SU-DHL-6 (cell line): ENCODE measurements around the gene ELAVL1.

Experiments
- H2AFZ ChIP-seq: fragments of 200-600 bp; sonication (generic); 2 replicates; pipeline ENCODE4 v1.6.1; 2014; ENCODE audit warnings: low read depth, mild to moderate bottlenecking, moderate library complexity, mixed read lengths, antibody characterized with exemption, low read length; ENCODE audit not compliant: severe bottlenecking
- H3F3A ChIP-seq: fragments of 200-600 bp; shearing (Covaris generic); 2 replicates; pipeline ENCODE4 v1.6.0; 2016; ENCODE audit warnings: antibody characterized with exemption, mild to moderate bottlenecking; ENCODE audit not compliant: insufficient read depth
- H3K27ac ChIP-seq: fragments of 200-600 bp; sonication (generic); 2 replicates; pipeline ENCODE4 v1.5.1; 2016; ENCODE audit warnings: low read depth, mild to moderate bottlenecking, low read length, moderate library complexity, mixed read lengths
- H3K27me3 ChIP-seq: fragments of 200-600 bp; sonication (generic), shearing (Covaris generic); 2 replicates; pipeline ENCODE4 v1.6.0; 2014; ENCODE audit warnings: mild to moderate bottlenecking, low read length
- H3K36me3 ChIP-seq: fragments of 200-600 bp; sonication (generic); 2 replicates; pipeline ENCODE4 v1.6.1; 2014; ENCODE audit warnings: mild to moderate bottlenecking, low read length, mixed read lengths
- H3K4me2 ChIP-seq: fragments of 300-600, 200-600 bp; shearing (Covaris generic), sonication (generic); 2 replicates; pipeline ENCODE4 v1.6.0; 2014; ENCODE audit warnings: low read length, low read depth, mild to moderate bottlenecking; ENCODE audit not compliant: poor library complexity, severe bottlenecking
- H3K4me3 ChIP-seq: fragments of 200-600 bp; sonication (generic); 2 replicates; pipeline ENCODE4 v1.5.1; 2014; ENCODE audit warnings: antibody characterized with exemption, low read length, mild to moderate bottlenecking, mixed read lengths; ENCODE audit not compliant: insufficient read depth, poor library complexity, severe bottlenecking
- H3K79me2 ChIP-seq: fragments of 200-600 bp; sonication (generic); 2 replicates; pipeline ENCODE4 v1.6.1; 2014; ENCODE audit warnings: mild to moderate bottlenecking, low read length, moderate library complexity; ENCODE audit not compliant: insufficient read depth
- H3K9ac ChIP-seq: fragments of 200-600 bp; sonication (generic); 2 replicates; pipeline ENCODE4 v1.7.0; 2014; ENCODE audit warnings: mild to moderate bottlenecking, low read length
- H3K9me2 ChIP-seq: fragments of 200-600 bp; sonication (generic); replicated peaks from 2 replicates; pipeline ENCODE4 v1.6.1; 2014; ENCODE audit warnings: low read length; ENCODE audit not compliant: insufficient read depth
- H3K9me3 ChIP-seq: fragments of 200-600 bp; sonication (generic); 2 replicates; pipeline ENCODE4 v1.6.1; 2014; ENCODE audit warnings: low read length, mixed read lengths; ENCODE audit not compliant: insufficient read depth
- H4K20me1 ChIP-seq: fragments of 200-600 bp; sonication (generic); 2 replicates; pipeline ENCODE4 v1.6.1; 2014; ENCODE audit warnings: low read depth, mild to moderate bottlenecking, antibody characterized with exemption, low read length, moderate library complexity, mixed read lengths
- CTCF ChIP-seq: fragments of 200-600 bp; sonication (generic); IDR thresholded peaks from one replicate; pipeline ENCODE4 v1.5.1; 2017; ENCODE audit warnings: antibody characterized with exemption, mild to moderate bottlenecking, low read length, moderate library complexity; ENCODE audit not compliant: insufficient read depth, poor library complexity, severe bottlenecking
- EZH2phosphoT487 ChIP-seq: fragments of 200-600 bp; sonication (generic), shearing (Covaris generic); conservative IDR thresholded peaks from 2 replicates; pipeline ENCODE4 v1.6.1; 2018; ENCODE audit warnings: mild to moderate bottlenecking, antibody characterized with exemption, low read length, moderate library complexity, mixed read lengths

Gene ELAVL1

GRCh38 chr19:7965921-7966665 lies 39.3 kb downstream of the ELAVL1 start:
- H4K20me1 ChIP-seq = no peaks in the 10 kb centered on the region
- H3K36me3 ChIP-seq = peaks cover 14% of the 10 kb centered on the region; the same call in 1 of the 2 replicates
- no peaks in the 10 kb centered on the region for H3K79me2 ChIP-seq
- no peaks in the 10 kb centered on the region for H3K9me2 ChIP-seq
- H3K4me2 ChIP-seq = no peak overlapping the region
- no peak overlapping the region for H3K27ac ChIP-seq
- H3K27me3 ChIP-seq = no peaks in the 10 kb centered on the region
- no peak overlapping the region for H3K9ac ChIP-seq
- no peaks in the 10 kb centered on the region for H3F3A ChIP-seq
- no peak overlapping the region for H3K4me3 ChIP-seq
- TF ChIP-seq CTCF (no peak), EZH2phosphoT487 (no peak)
- no peaks in the 10 kb centered on the region for H3K9me3 ChIP-seq
- H2AFZ ChIP-seq = no peak overlapping the region

DNA sequence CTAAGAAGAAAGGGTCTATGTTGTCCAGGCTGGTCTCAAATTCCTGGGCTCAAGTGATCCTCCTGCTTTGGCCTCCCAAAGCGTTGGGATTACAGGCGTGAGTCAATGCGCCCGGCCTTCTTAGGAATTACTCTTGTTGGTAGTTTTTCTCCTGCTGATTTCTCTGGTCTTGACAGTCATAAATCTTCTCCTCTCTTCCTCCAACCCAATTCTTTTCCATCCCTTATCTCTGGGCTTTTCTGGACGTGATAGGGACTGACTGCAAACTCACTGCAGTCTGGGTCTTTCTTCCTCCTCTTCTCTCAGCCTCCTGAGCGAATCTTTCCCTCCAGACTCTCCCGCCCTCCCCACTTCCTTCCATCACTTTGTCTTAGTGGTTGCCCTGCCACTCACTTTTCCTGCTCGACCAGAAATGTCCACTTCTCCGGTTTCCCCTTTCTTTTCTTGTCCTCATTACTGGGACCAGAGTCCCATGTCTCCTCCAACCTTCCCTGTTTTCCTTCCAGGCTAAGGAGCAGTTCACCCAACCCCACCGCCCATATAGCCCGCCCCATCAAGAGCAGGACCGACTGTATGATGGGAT lies 40.1 kb downstream of the ELAVL1 start:
- no peak for TF ChIP-seq CTCF
- TF ChIP-seq EZH2phosphoT487 = no peak
- H3K9me2 ChIP-seq = no peaks in the 10 kb centered on the region
- H3K36me3 ChIP-seq = peaks cover 14% of the 10 kb centered on the region; the same call in 1 of the 2 replicates
- H3K4me3 ChIP-seq = no peak overlapping the region
- H3K79me2 ChIP-seq = no peaks in the 10 kb centered on the region
- no peak overlapping the region for H2AFZ ChIP-seq
- H3K9ac ChIP-seq = no peak overlapping the region
- H4K20me1 ChIP-seq = no peaks in the 10 kb centered on the region
- no peak overlapping the region for H3K4me2 ChIP-seq
- no peaks in the 10 kb centered on the region for H3K27me3 ChIP-seq
- no peaks in the 10 kb centered on the region for H3K9me3 ChIP-seq
- H3F3A ChIP-seq = no peaks in the 10 kb centered on the region
- H3K27ac ChIP-seq = no peak overlapping the region

DNA sequence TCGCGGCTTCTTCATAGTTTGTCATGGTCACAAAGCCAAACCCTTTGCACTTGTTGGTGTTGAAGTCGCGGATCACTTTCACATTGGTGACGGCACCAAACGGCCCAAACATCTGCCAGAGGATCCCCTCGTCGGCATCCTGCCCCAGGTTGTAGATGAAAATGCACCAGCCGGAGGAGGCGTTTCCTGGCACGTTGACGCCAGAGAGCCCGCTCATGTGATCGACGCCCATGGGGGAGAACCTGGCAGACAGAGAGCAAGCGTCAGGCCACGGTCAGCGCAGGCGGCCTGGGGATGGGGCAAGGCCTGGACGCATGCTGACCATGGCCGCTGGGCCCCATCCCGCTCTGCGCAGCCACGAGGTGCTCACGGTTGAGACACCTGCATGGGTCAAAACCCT lies 41.9 kb downstream of the ELAVL1 start:
- no peaks in the 10 kb centered on the region for H3K27me3 ChIP-seq
- H3K36me3 ChIP-seq = peaks cover 14% of the 10 kb centered on the region; the same call in 1 of the 2 replicates
- H3F3A ChIP-seq = no peaks in the 10 kb centered on the region
- no peaks in the 10 kb centered on the region for H3K79me2 ChIP-seq
- no peak for TF ChIP-seq CTCF
- no peak for TF ChIP-seq EZH2phosphoT487
- H3K9ac ChIP-seq = no peak overlapping the region
- H4K20me1 ChIP-seq = peaks cover 3% of the 10 kb centered on the region; the same call in 1 of the 2 replicates
- no peak overlapping the region for H3K4me3 ChIP-seq
- no peaks in the 10 kb centered on the region for H3K9me3 ChIP-seq
- H3K27ac ChIP-seq = no peak overlapping the region
- no peak overlapping the region for H3K4me2 ChIP-seq
- no peak overlapping the region for H2AFZ ChIP-seq
- H3K9me2 ChIP-seq = no peaks in the 10 kb centered on the region
